HCT116 (cell line): Measurements from ENCODE around the gene ZFP36L2.

ENCODE experiments used
- EZH2 ChIP-seq: fragments of 200-600 bp; sonication (generic); IDR thresholded peaks from 2 replicates; pipeline ENCODE4 v1.6.1; 2017; ENCODE audit warnings: antibody characterized with exemption, mixed run types
- FOSL1 ChIP-seq: IDR thresholded peaks from 2 replicates; pipeline ENCODE4 v1.6.1; 2012; ENCODE audit warnings: low read depth
- JUND ChIP-seq: IDR thresholded peaks from 2 replicates; pipeline ENCODE4 v1.6.1; 2012
- POLR2A ChIP-seq: IDR thresholded peaks from 2 replicates; pipeline ENCODE4 v1.7.0; 2011; ENCODE audit warnings: borderline replicate concordance; ENCODE audit not compliant: insufficient read depth, insufficient read length; ENCODE audit errors: extremely low read depth
- POLR2AphosphoS5 ChIP-seq: IDR thresholded peaks from 2 replicates; pipeline ENCODE4 v1.6.1; 2011; ENCODE audit warnings: mild to moderate bottlenecking, low read depth, low read length, moderate library complexity
- SRF ChIP-seq: IDR thresholded peaks from 2 replicates; pipeline ENCODE4 v1.6.1; 2012; ENCODE audit warnings: low read depth
- ZFX ChIP-seq: fragments of 450-650 bp; IDR thresholded peaks from 2 replicates; pipeline ENCODE4 v1.6.1; 2017
- ZNF274 ChIP-seq: fragments of 200-500 bp; sonication (Bioruptor generic); IDR thresholded peaks from 2 replicates; pipeline ENCODE4 v1.6.1; 2014; ENCODE audit warnings: mild to moderate bottlenecking, low read depth, low read length, inconsistent platforms
- TF ChIP-seq, protein P1 (sequence below): IDR thresholded peaks from 2 replicates; pipeline ENCODE4 v1.6.1; 2011; ENCODE audit warnings: mild to moderate bottlenecking, low read length, moderate library complexity; ENCODE audit not compliant: insufficient replicate concordance; ENCODE audit errors: extremely low read depth
- TF ChIP-seq, protein P2 (sequence below), 3 experiments: fragments of 200-600 bp in 1 of 3; sonication (generic) in 1 of 3; IDR thresholded peaks in 2 of 3; conservative IDR thresholded peaks in 1 of 3; 2 replicates each; pipeline ENCODE4 v1.5.1; 2012 to 2017; ENCODE audit warnings: low read depth in 2 of 3, low read length in 2 of 3, antibody characterized with exemption in 1 of 3, borderline replicate concordance in 1 of 3, control low read depth in 1 of 3, mild to moderate bottlenecking in 1 of 3, mixed read lengths in 1 of 3, mixed run types in 1 of 3, moderate library complexity in 1 of 3; ENCODE audit not compliant: insufficient read depth in 1 of 3

DNA sequence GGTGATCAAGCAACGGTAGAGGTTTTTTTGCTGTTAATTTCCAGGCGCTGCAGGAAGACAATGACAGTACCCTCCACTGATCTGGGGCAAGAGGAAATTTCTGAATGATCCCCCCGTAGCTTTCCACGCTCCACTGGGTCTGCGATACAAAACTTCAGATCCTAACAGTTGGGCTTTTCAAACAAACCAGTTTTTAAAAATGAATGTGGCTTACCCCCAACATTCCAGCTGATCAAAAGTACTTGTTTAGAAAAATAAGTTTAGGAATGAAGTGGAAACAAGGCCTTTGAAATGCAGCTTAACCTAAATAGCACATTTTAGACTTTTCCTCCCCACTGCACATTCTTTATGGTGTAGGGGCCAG is 5.7 kb downstream of the ZFP36L2 start:
- TF ChIP-seq POLR2A (no peak), FOSL1 (no peak), JUND (no peak), ZFX (no peak), ZNF274 (no peak), SRF (no peak), EZH2 (no peak), POLR2AphosphoS5 (no peak)
- TF ChIP-seq, protein P1, sequence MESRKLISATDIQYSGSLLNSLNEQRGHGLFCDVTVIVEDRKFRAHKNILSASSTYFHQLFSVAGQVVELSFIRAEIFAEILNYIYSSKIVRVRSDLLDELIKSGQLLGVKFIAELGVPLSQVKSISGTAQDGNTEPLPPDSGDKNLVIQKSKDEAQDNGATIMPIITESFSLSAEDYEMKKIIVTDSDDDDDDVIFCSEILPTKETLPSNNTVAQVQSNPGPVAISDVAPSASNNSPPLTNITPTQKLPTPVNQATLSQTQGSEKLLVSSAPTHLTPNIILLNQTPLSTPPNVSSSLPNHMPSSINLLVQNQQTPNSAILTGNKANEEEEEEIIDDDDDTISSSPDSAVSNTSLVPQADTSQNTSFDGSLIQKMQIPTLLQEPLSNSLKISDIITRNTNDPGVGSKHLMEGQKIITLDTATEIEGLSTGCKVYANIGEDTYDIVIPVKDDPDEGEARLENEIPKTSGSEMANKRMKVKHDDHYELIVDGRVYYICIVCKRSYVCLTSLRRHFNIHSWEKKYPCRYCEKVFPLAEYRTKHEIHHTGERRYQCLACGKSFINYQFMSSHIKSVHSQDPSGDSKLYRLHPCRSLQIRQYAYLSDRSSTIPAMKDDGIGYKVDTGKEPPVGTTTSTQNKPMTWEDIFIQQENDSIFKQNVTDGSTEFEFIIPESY: no peak
- TF ChIP-seq, protein P2, sequence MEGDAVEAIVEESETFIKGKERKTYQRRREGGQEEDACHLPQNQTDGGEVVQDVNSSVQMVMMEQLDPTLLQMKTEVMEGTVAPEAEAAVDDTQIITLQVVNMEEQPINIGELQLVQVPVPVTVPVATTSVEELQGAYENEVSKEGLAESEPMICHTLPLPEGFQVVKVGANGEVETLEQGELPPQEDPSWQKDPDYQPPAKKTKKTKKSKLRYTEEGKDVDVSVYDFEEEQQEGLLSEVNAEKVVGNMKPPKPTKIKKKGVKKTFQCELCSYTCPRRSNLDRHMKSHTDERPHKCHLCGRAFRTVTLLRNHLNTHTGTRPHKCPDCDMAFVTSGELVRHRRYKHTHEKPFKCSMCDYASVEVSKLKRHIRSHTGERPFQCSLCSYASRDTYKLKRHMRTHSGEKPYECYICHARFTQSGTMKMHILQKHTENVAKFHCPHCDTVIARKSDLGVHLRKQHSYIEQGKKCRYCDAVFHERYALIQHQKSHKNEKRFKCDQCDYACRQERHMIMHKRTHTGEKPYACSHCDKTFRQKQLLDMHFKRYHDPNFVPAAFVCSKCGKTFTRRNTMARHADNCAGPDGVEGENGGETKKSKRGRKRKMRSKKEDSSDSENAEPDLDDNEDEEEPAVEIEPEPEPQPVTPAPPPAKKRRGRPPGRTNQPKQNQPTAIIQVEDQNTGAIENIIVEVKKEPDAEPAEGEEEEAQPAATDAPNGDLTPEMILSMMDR (IDR thresholded peaks at IDR 0.05 in 2 of 3, conservative IDR thresholded peaks at IDR 0.05 in 1 of 3; ENCODE audit: borderline replicate concordance in 1 of 3, insufficient read depth in 1 of 3, low read depth in 2 of 3, low read length in 2 of 3): no peak
